Neural progenitor cell (in vitro differentiated cells): ENCODE measurements around the gene PLEK. TPM values are rescaled to one million over a fixed set of nuclear protein-coding genes. Genes with fewer than 3 reads are reported as not detected.

ENCODE experiments used
- DNase-seq: peaks from one replicate; pipeline ENCODE4 v3.0.0-alpha.2; 2016; ENCODE audit warnings: low spot score
- H2AFZ ChIP-seq: fragments of 200-600 bp; sonication (generic); replicated peaks from 2 replicates; pipeline ENCODE4 v1.6.1; 2016; ENCODE audit warnings: antibody characterized with exemption
- H3F3A ChIP-seq: fragments of 200-600 bp; sonication (generic); 2 replicates; pipeline ENCODE4 v1.6.1; 2016; ENCODE audit warnings: antibody characterized with exemption, low read depth
- H3K27ac ChIP-seq: fragments of 200-600 bp; sonication (generic); 2 replicates; pipeline ENCODE4 v1.5.1; 2016; ENCODE audit warnings: mild to moderate bottlenecking
- H3K27me3 ChIP-seq: fragments of 200-600 bp; sonication (generic); 2 replicates; pipeline ENCODE4 v1.6.1; 2016; ENCODE audit warnings: mild to moderate bottlenecking, moderate library complexity
- H3K36me3 ChIP-seq: fragments of 200-600 bp; sonication (generic); 2 replicates; pipeline ENCODE4 v1.5.1; 2016
- H3K4me1 ChIP-seq: fragments of 200-600 bp; sonication (generic); 2 replicates; pipeline ENCODE4 v1.6.1; 2016; ENCODE audit warnings: mixed run types
- H3K4me2 ChIP-seq: fragments of 200-600 bp; sonication (generic); 2 replicates; pipeline ENCODE4 v1.6.1; 2016
- H3K4me3 ChIP-seq: fragments of 200-600 bp; sonication (generic); 2 replicates; pipeline ENCODE4 v1.5.1; 2016
- H3K79me2 ChIP-seq: fragments of 200-600 bp; sonication (generic); 2 replicates; pipeline ENCODE4 v1.6.1; 2016; ENCODE audit warnings: low read depth
- H3K9ac ChIP-seq: fragments of 200-600 bp; sonication (generic); 2 replicates; pipeline ENCODE4 v1.6.1; 2016
- H3K9me3 ChIP-seq: fragments of 200-600 bp; sonication (generic); 2 replicates; pipeline ENCODE4 v1.5.1; 2016; ENCODE audit warnings: low read depth
- H4K20me1 ChIP-seq: fragments of 200-600 bp; sonication (generic); 2 replicates; pipeline ENCODE4 v1.6.1; 2016; ENCODE audit warnings: low read depth
- H3K27ac Mint-ChIP-seq: 3 replicates; pipeline ENCODE4 v1.8.0; 2021; ENCODE audit warnings: mixed read lengths
- H3K27me3 Mint-ChIP-seq: 2 replicates; pipeline ENCODE4 v1.8.0; 2022; ENCODE audit warnings: low read depth, mild to moderate bottlenecking, inconsistent platforms, moderate library complexity, mixed read lengths; ENCODE audit not compliant: insufficient read depth
- H3K36me3 Mint-ChIP-seq: 3 replicates; pipeline ENCODE4 v1.8.0; 2021; ENCODE audit warnings: mixed read lengths
- H3K4me1 Mint-ChIP-seq: 3 replicates; pipeline ENCODE4 v1.8.0; 2021; ENCODE audit warnings: mixed read lengths
- H3K4me3 Mint-ChIP-seq: 3 replicates; pipeline ENCODE4 v1.8.0; 2021; ENCODE audit warnings: mild to moderate bottlenecking, moderate library complexity, mixed read lengths
- H3K9me3 Mint-ChIP-seq: 3 replicates; pipeline ENCODE4 v1.8.0; 2020; ENCODE audit warnings: mixed read lengths
- EZH2 ChIP-seq: fragments of 200-600 bp; sonication (generic); IDR thresholded peaks from 2 replicates; pipeline ENCODE4 v1.6.1; 2017; ENCODE audit warnings: antibody characterized with exemption, mild to moderate bottlenecking, moderate library complexity
- EZH2phosphoT487 ChIP-seq: fragments of 200-600 bp; sonication (generic); IDR thresholded peaks from 2 replicates; pipeline ENCODE4 v1.6.1; 2017; ENCODE audit warnings: antibody characterized with exemption
- total RNA-seq: library from RNA; depleted of rRNA; stranded (reverse); fragments of >200 nt; gene quantifications from 2 replicates; pipeline ENCODE4 v1.2.3, GENCODE V29; 2015; ENCODE audit warnings: low replicate concordance
- TF ChIP-seq, protein P1 (sequence below): fragments of 200-600 bp; sonication (generic); IDR thresholded peaks from 2 replicates; pipeline ENCODE4 v1.5.1; 2017; ENCODE audit warnings: antibody characterized with exemption, mild to moderate bottlenecking

PLEK gene
- total RNA-seq, 1 donor from 2014 or later: not detected

DNA sequence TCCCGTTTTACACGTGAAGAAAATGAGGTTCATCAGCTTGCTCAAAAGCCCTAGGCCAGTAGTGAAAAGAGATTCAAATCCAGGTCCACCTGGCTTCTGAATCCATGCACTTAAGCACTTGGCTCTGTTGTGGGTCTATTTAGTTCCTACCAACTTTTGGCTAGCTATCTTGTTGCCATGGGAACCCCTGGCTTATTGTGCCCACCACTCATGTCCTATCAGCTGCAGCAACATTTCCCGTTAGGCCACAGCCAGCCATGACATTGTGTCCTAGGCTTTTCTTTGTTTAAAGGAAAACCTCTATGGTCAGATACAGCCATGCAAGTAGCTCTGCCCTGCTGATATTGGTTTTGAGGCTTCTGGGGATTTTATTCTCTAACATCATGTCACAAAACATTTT is 49.8 kb downstream of the PLEK start:
- peak overlapping the region; percentile 55 for H3K27ac Mint-ChIP-seq
- Histone ChIP-seq H3F3A (no peaks in the 10 kb centered on the region), H3K9me3 (no peaks in the 10 kb centered on the region), H3K4me2 (no peak overlapping the region), H2AFZ (no peak overlapping the region), H3K4me3 (no peak overlapping the region), H3K27ac (no peak overlapping the region), H3K79me2 (no peaks in the 10 kb centered on the region), H3K27me3 (no peaks in the 10 kb centered on the region), H4K20me1 (no peaks in the 10 kb centered on the region), H3K9ac (no peak overlapping the region), H3K4me1 (peaks cover 12% of the 10 kb centered on the region), H3K36me3 (no peaks in the 10 kb centered on the region)
- peaks cover 16% of the 10 kb centered on the region for H3K4me1 Mint-ChIP-seq
- DNase-seq: peak; percentile 28
- H3K9me3 Mint-ChIP-seq: no peaks in the 10 kb centered on the region
- H3K4me3 Mint-ChIP-seq: no peak overlapping the region
- H3K27me3 Mint-ChIP-seq: peaks cover 2% of the 10 kb centered on the region
- TF ChIP-seq EZH2: no peak
- no peak for TF ChIP-seq EZH2phosphoT487
- TF ChIP-seq, protein P1, sequence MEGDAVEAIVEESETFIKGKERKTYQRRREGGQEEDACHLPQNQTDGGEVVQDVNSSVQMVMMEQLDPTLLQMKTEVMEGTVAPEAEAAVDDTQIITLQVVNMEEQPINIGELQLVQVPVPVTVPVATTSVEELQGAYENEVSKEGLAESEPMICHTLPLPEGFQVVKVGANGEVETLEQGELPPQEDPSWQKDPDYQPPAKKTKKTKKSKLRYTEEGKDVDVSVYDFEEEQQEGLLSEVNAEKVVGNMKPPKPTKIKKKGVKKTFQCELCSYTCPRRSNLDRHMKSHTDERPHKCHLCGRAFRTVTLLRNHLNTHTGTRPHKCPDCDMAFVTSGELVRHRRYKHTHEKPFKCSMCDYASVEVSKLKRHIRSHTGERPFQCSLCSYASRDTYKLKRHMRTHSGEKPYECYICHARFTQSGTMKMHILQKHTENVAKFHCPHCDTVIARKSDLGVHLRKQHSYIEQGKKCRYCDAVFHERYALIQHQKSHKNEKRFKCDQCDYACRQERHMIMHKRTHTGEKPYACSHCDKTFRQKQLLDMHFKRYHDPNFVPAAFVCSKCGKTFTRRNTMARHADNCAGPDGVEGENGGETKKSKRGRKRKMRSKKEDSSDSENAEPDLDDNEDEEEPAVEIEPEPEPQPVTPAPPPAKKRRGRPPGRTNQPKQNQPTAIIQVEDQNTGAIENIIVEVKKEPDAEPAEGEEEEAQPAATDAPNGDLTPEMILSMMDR: no peak
- no peaks in the 10 kb centered on the region for H3K36me3 Mint-ChIP-seq

DNA sequence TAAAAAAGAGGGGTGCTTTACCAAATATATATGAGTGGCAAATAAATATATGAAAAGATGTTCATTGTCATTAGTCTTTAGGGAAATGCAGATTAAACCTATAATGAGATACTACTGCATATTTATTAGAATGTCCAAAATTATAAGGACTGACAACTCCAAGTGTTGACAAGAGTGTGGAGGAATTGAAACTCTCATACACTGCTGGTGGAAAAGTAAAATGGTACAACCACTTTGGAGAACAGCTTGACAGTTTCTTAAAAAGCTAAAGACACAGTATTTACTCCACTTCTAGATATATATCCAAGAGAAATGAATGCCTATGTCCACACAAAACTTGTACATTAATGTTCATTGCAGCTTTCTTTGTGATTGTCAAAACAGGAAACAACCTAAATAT is 50.4 kb downstream of the PLEK start:
- H3K4me1 Mint-ChIP-seq: peaks cover 16% of the 10 kb centered on the region
- TF ChIP-seq EZH2 (no peak), EZH2phosphoT487 (no peak)
- TF ChIP-seq, protein P1: no peak
- peaks cover 2% of the 10 kb centered on the region for H3K27me3 Mint-ChIP-seq
- H3K79me2 ChIP-seq: no peaks in the 10 kb centered on the region
- no peak overlapping the region for H3K9ac ChIP-seq
- H3K9me3 ChIP-seq: no peaks in the 10 kb centered on the region
- H3K36me3 ChIP-seq: no peaks in the 10 kb centered on the region
- DNase-seq: no peak
- H4K20me1 ChIP-seq: no peaks in the 10 kb centered on the region
- no peak overlapping the region for H3K4me2 ChIP-seq
- no peaks in the 10 kb centered on the region for H3K9me3 Mint-ChIP-seq
- H3K4me3 Mint-ChIP-seq: no peak overlapping the region
- H3K27ac Mint-ChIP-seq: no peak overlapping the region
- no peaks in the 10 kb centered on the region for H3K27me3 ChIP-seq
- peaks cover 12% of the 10 kb centered on the region for H3K4me1 ChIP-seq
- no peak overlapping the region for H3K4me3 ChIP-seq
- H3K36me3 Mint-ChIP-seq: no peaks in the 10 kb centered on the region
- no peaks in the 10 kb centered on the region for H3F3A ChIP-seq
- H3K27ac ChIP-seq: no peak overlapping the region
- no peak overlapping the region for H2AFZ ChIP-seq

DNA sequence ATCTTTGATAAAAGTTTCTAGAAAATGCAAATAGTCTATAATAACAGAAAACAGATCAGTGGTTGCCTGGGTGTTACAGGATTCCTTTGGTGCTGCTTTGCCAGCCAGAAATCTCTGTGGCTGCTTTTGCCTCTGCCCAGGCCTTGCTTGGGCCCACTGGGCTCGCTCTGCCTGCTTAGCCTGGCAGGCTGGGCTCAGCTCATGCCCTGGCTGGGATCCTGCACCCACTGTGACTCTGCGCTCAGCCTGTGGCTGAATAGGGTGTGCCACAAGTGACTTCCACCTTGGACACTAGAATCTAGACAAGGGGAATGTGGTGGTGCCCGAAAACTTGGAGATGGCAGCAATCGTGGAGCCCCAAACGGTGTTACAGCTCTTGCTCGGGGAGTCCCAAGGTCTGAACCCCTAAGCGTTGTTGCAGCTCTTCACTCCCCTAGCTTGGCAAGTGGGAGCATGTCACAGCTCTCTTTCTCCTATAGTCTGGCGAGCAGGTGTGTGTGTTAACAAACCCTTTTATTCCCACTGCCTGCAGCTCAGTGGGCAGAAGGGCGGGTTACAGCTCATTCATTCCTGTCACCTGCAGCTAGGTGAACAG is 51.1 kb downstream of the PLEK start:
- H3K27ac ChIP-seq: no peak overlapping the region
- H3K4me1 Mint-ChIP-seq: peaks cover 16% of the 10 kb centered on the region
- TF ChIP-seq EZH2: no peak
- TF ChIP-seq, protein P1: no peak
- no peak for TF ChIP-seq EZH2phosphoT487

More for the DNA sequence above, 51.1 kb downstream of the PLEK start:
- H3F3A ChIP-seq: no peaks in the 10 kb centered on the region
- no peaks in the 10 kb centered on the region for H3K27me3 ChIP-seq
- H3K4me2 ChIP-seq: no peak overlapping the region
- no peak overlapping the region for H3K9ac ChIP-seq
- Mint-ChIP-seq H3K27ac (no peak overlapping the region), H3K36me3 (no peaks in the 10 kb centered on the region), H3K4me3 (no peak overlapping the region), H3K27me3 (peaks cover 2% of the 10 kb centered on the region), H3K9me3 (no peaks in the 10 kb centered on the region)
- no peaks in the 10 kb centered on the region for H3K79me2 ChIP-seq
- no peak for DNase-seq
- H3K9me3 ChIP-seq: no peaks in the 10 kb centered on the region
- H3K4me3 ChIP-seq: no peak overlapping the region
- H2AFZ ChIP-seq: no peak overlapping the region
- no peaks in the 10 kb centered on the region for H3K36me3 ChIP-seq
- H4K20me1 ChIP-seq: no peaks in the 10 kb centered on the region
- H3K4me1 ChIP-seq: peaks cover 12% of the 10 kb centered on the region
